ENCODE data around the gene MED9. TPM values are rescaled to one million over a fixed set of nuclear protein-coding genes. Genes with fewer than 3 reads are reported as not detected.

Gene MED9
- total and polyA plus RNA-seq, 11 donors = 26.3 to 64.4 (median 34.2) TPM

GRCh38 chr17:17433000-17433703 lies 43.6 kb upstream of the MED9 start:
- no peaks in the 10 kb centered on the region for H3K9me3 ChIP-seq
- H3K27ac ChIP-seq = no peak overlapping the region
- H3K4me1 ChIP-seq = no peaks in the 10 kb centered on the region
- intact Hi-C loops (cut with DNase I) = no loop called here
- ATAC-seq = no peak
- H3K27me3 ChIP-seq = no peaks in the 10 kb centered on the region
- no peak for DNase-seq
- WGBS, 4 donors = 66 to 72% (median 71%) methylated on average over 6 of the region's 6 CpGs
- H3K36me3 ChIP-seq = no peaks in the 10 kb centered on the region
- no peak overlapping the region for H3K4me3 ChIP-seq
- no peak for TF ChIP-seq CTCF (IDR thresholded peaks at IDR 0.05)
- no peak for TF ChIP-seq POLR2A (IDR thresholded peaks at IDR 0.05)

DNA sequence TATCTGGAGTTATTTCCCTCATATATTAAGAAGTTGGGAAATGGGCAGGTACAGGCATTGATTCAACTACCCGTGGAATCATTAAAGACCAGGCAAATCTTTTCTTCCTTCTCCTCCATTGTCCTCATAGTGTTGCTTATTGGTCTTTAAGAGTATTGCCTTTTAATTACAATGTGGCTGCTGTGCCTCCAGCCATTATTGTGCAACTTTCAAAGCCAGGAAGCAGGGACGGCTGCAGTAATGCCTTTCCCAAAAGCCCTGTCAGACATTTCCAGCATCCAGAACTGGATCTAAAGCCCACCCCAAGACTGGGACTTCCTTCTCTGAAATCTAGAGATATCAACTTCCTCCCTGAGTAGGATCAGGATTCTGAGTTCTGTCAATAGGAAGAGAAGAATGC lies 42.3 kb upstream of the MED9 start:
- DNase-seq (no peak), ATAC-seq (no peak)
- Histone ChIP-seq H3K9me3 (no peaks in the 10 kb centered on the region), H3K36me3 (no peaks in the 10 kb centered on the region), H3K27me3 (no peaks in the 10 kb centered on the region), H3K4me3 (no peak overlapping the region), H3K27ac (no peak overlapping the region), H3K4me1 (no peaks in the 10 kb centered on the region)
- intact Hi-C loops (cut with DNase I) = no loop called here
- TF ChIP-seq CTCF (IDR thresholded peaks at IDR 0.05) (no peak), POLR2A (IDR thresholded peaks at IDR 0.05) (no peak)
- 38 to 64% (median 53%) methylated on average over 2 of the region's 2 CpGs for WGBS, 4 donors

- TF ChIP-seq POLR2A (IDR thresholded peaks at IDR 0.05) (no peak), CTCF (IDR thresholded peaks at IDR 0.05) (no peak)
- ATAC-seq = no peak
- no peaks in the 10 kb centered on the region for H3K9me3 ChIP-seq
- no peak for DNase-seq
- intact Hi-C loops (cut with DNase I) = loop anchor here in 1 of 10 donors (5.0 kb wide), 1 partner anchor 78 kb away; no protein-coding TSS in a partner anchor
- no peaks in the 10 kb centered on the region for H3K36me3 ChIP-seq
- 56 to 67% (median 62%) methylated on average over 4 of the region's 4 CpGs for WGBS, 4 donors
- peaks cover 0 to 6% (median 0%) of the 10 kb centered on the region in 12 donors for H3K4me1 ChIP-seq
- no peaks in the 10 kb centered on the region for H3K27me3 ChIP-seq
- H3K27ac ChIP-seq = no peak overlapping the region
- no peak overlapping the region for H3K4me3 ChIP-seq
Measured at GRCh38 chr17:17435323-17435722, 41.5 kb upstream of the MED9 start.

DNA sequence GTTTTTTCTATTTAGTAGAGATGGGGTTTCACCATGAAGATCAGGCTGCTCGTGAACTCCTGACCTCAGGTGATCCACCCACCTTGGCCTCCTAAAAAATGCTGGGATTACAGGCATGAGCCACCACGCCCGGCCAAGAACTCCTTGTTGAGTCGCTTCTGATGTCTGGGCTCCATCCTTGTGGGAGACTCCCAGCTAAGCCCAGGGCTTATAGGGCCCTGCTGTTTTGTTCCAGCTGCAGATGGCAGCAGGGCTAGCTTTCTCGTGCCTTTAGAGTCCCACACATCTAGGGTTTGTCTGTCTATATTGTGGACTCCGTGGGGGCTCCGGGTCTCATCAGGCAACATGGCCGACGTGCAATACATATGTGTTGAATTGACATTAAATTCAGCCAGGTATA lies 39.3 kb upstream of the MED9 start:
- intact Hi-C loops (cut with DNase I) = loop anchor here in 1 of 10 donors (5.0 kb wide), 1 partner anchor 80 kb away; no protein-coding TSS in a partner anchor
- Histone ChIP-seq H3K9me3 (no peaks in the 10 kb centered on the region), H3K27me3 (no peaks in the 10 kb centered on the region), H3K4me1 (peaks cover 0 to 9% (median 0%) of the 10 kb centered on the region in 12 donors), H3K36me3 (no peaks in the 10 kb centered on the region), H3K4me3 (no peak overlapping the region), H3K27ac (no peak overlapping the region)
- no peak for DNase-seq
- ATAC-seq = no peak
- WGBS, 4 donors = 87 to 94% (median 93%) methylated on average over 9 of the region's 9 CpGs
- TF ChIP-seq CTCF (IDR thresholded peaks at IDR 0.05) = no peak
- no peak for TF ChIP-seq POLR2A (IDR thresholded peaks at IDR 0.05)

Data from heart left ventricle (tissue), 16 donors.